ENCODE data around the gene CDH23.

CDH23 gene

DNA sequence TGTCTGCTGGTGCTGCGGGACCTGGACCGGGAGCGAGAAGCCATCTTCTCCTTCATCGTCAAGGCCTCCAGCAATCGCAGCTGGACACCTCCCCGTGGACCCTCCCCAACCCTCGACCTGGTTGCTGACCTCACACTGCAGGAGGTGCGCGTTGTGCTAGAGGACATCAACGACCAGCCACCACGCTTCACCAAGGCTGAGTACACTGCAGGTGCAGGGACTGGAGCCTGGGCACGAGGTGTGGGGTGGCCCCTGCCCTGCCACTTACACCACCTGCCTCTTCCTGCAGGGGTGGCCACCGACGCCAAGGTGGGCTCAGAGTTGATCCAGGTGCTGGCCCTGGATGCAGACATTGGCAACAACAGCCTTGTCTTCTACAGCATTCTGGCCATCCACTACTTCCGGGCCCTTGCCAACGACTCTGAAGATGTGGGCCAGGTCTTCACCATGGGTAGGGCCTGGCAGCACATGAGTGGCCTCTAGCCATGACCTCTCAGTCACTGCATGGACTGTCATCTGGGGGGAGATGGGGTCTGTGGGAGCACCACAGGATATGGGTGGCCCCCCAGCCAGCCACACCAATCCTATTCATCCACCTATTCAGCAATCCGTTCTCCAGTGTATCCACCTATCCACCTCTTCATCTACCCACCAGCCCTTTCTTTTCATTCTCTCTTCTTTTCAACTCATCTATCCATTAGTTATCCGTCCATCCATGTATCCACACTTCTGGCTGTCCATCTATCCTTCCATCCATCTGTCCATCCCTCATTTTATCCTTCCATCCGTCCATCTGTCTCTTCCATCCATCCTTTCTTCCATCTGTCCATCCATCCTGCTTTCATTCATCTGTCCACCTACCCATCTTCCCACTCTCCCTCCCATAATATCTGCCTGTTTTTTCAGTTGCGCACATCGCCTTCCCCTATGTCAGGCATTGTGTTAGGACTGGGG lies 411.1 kb downstream of the CDH23 start:
- TF ChIP-seq CTCF (IDR thresholded peaks at IDR 0.05; ENCODE audit: control insufficient read depth, insufficient read depth, low read depth, low read length, missing control alignments), result no peak
- DNase-seq (ENCODE audit: low read depth), result no peak
- H3K4me3 ChIP-seq (ENCODE audit: control insufficient read depth, low read depth, low read length), result no peak overlapping the region

DNA sequence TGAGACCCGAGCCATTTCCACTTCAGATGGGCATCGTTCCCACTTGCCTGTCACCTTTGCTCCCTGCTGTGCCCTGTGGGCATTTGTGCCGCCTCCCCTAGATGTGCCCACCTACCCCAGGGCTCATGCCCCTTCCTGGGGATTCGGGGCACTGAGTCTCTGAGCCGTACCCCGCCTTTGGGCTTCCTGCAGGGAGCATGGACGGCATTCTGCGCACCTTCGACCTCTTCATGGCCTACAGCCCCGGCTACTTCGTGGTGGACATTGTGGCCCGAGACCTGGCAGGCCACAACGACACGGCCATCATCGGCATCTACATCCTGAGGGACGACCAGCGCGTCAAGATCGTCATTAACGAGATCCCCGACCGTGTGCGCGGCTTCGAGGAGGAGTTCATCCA lies 412.9 kb downstream of the CDH23 start:
- no peak overlapping the region for H3K4me3 ChIP-seq (ENCODE audit: control insufficient read depth, low read depth, low read length)
- DNase-seq (ENCODE audit: low read depth), result no peak
- TF ChIP-seq CTCF (IDR thresholded peaks at IDR 0.05; ENCODE audit: control insufficient read depth, insufficient read depth, low read depth, low read length, missing control alignments), result no peak

GRCh38 chr10:71810048-71810750 lies 413.5 kb downstream of the CDH23 start:
- no peak for DNase-seq (ENCODE audit: low read depth)
- H3K4me3 ChIP-seq (ENCODE audit: control insufficient read depth, low read depth, low read length), result no peak overlapping the region
- no peak for TF ChIP-seq CTCF (IDR thresholded peaks at IDR 0.05; ENCODE audit: control insufficient read depth, insufficient read depth, low read depth, low read length, missing control alignments)

DNA sequence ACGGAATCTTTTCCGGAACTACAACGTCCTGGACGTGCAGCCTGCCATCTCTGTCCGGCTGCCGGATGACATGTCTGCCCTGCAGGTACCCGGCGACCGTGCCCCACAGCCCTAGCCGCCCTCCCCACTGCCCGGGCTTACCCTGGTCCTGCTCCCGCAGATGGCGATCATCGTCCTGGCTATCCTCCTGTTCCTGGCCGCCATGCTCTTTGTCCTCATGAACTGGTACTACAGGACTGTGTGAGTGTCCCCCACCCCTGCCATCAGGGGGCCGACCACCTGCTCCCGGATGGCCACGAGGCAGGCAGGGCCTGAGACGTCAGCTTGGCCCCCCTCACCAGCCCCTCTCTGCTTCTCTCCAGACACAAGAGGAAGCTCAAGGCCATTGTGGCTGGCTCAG lies 414.6 kb downstream of the CDH23 start:
- no peak for TF ChIP-seq CTCF (IDR thresholded peaks at IDR 0.05; ENCODE audit: control insufficient read depth, insufficient read depth, low read depth, low read length, missing control alignments)
- H3K4me3 ChIP-seq (ENCODE audit: control insufficient read depth, low read depth, low read length), result no peak overlapping the region
- DNase-seq (ENCODE audit: low read depth), result no peak

GRCh38 chr10:71812016-71812912 lies 415.5 kb downstream of the CDH23 start:
- no peak for DNase-seq (ENCODE audit: low read depth)
- peak; percentile 92 for TF ChIP-seq CTCF (IDR thresholded peaks at IDR 0.05; ENCODE audit: control insufficient read depth, insufficient read depth, low read depth, low read length, missing control alignments)
- H3K4me3 ChIP-seq (ENCODE audit: control insufficient read depth, low read depth, low read length), result no peak overlapping the region
